Measurements from ENCODE around the gene TNFRSF25. TPM values are rescaled to one million over a fixed set of nuclear protein-coding genes. Genes with fewer than 3 reads are reported as not detected.
A peak's percentile ranks its signal among the peaks of the same experiment; 100 is the strongest.

The TNFRSF25 gene
- total and polyA plus RNA-seq, 2 of the 8 experiments (the other 6 are each of a cell fraction or from before 2014, with no cell fraction given): 10.7 to 19.5 TPM

DNA sequence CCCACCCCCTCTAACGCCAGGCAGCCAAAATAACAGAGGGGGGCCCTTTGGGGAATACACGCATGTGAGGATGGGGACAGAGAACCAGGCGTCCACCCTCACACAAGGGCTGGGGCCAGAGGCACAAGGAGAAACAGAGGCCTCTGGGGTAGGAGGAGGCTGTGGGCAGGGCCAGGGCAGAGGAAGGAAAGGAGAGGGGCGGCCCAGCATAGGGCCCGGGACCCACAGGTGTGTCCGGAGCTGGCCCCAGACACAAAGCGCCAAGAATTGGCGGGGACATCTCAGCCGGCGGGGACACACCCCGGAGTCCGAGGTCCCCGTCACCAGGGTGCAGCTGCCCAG lies 18.8 kb upstream of the TNFRSF25 start:
- no peak overlapping the region for H2AK5ac ChIP-seq (ENCODE audit: low read depth, low read length)
- TF ChIP-seq KDM1A (IDR thresholded peaks at IDR 0.05; ENCODE audit: borderline replicate concordance, low read length): no peak
- no peak for TF ChIP-seq CHD1 (IDR thresholded peaks at IDR 0.05; ENCODE audit: low read depth, low read length)
- no peak for TF ChIP-seq NANOG (IDR thresholded peaks at IDR 0.05; ENCODE audit: insufficient read depth, low read depth, low read length, poor library complexity, severe bottlenecking)
- TF ChIP-seq BCL11A (IDR thresholded peaks at IDR 0.05; ENCODE audit: low read depth in 2 of 2, low read length in 2 of 2): no peak
- TF ChIP-seq KDM5A (IDR thresholded peaks at IDR 0.05; ENCODE audit: low read length): no peak

More for the DNA sequence above, 18.8 kb upstream of the TNFRSF25 start:
- no peak overlapping the region for H2BK15ac ChIP-seq (ENCODE audit: low read length)
- H4K8ac ChIP-seq (ENCODE audit: extremely low read depth, insufficient read depth, low read length): peak overlapping the region; percentile 71; the same call in 1 of the 2 replicates
- peak overlapping the region; percentile 73 for H3K56ac ChIP-seq (replicated peaks; ENCODE audit: insufficient read length, low read depth, low read length)
- no peak overlapping the region for H2BK12ac ChIP-seq (ENCODE audit: low read depth, low read length)
- H3K4me2 ChIP-seq (ENCODE audit: insufficient read depth in 1 of 2, low read depth in 2 of 2, low read length in 2 of 2): peak overlapping the region; percentile 42 to 74
- H2AFZ ChIP-seq (ENCODE audit: low read length): no peak overlapping the region
- peaks cover 5% of the 10 kb centered on the region; the same call in 1 of the 2 replicates for H3K23me2 ChIP-seq (ENCODE audit: low read depth, low read length)
- ChIA-PET POLR2A (ENCODE audit: partially characterized antibody) (interaction anchor here (1.0 kb wide), 1 partner anchor 11 kb away, joined by 3 read pairs; no protein-coding TSS in a partner anchor), CTCF (ENCODE audit: partially characterized antibody) (interaction anchor here (0.9 to 12.0 kb wide), 9 partner anchors 7 to 222 kb away, joined by 3 to 168 read pairs (median 6); no protein-coding TSS in a partner anchor)
- no peak overlapping the region for H2BK120ac ChIP-seq (replicated peaks; ENCODE audit: low read depth, low read length)
- H4K5ac ChIP-seq (ENCODE audit: insufficient read length, low read depth, low read length): no peak overlapping the region
- peak overlapping the region; percentile 54 for H4K91ac ChIP-seq (replicated peaks; ENCODE audit: insufficient read length, low read length)
- peak overlapping the region; percentile 91 for H3K4ac ChIP-seq (replicated peaks; ENCODE audit: insufficient read length, low read depth, low read length)
- WGBS, 2 experiments (ENCODE audit: extremely low coverage in 1 of 2, insufficient coverage in 1 of 2, insufficient read length in 1 of 2, insufficient replicate concordance in 2 of 2, low coverage in 1 of 2, low lambda C conversion rate in 2 of 2, missing lambda C conversion rate in 1 of 2): 20% methylated on average over 13 of the region's 13 CpGs; no CpG with 5 or more reads in 1 of the 2 experiments
- H3K27me3 ChIP-seq (replicated peaks in 1 of 4; ENCODE audit: control insufficient read depth in 3 of 4, extremely low read depth in 1 of 4, insufficient read depth in 3 of 4, low read length in 3 of 4): peaks cover 0 to 2% (median 0%) of the 10 kb centered on the region in 4 experiments; a peak in 3 of 7 replicates
- no peaks in the 10 kb centered on the region for H3K79me2 ChIP-seq (ENCODE audit: control insufficient read depth in 1 of 2, insufficient read depth in 2 of 2, low read length in 2 of 2)
- H3K4me1 ChIP-seq (replicated peaks in 1 of 4; ENCODE audit: control insufficient read depth in 3 of 4, insufficient read depth in 4 of 4, low read length in 3 of 4): peaks cover 0 to 18% (median 10%) of the 10 kb centered on the region in 4 experiments; a peak in 5 of 7 replicates
- H2BK5ac ChIP-seq (ENCODE audit: low read depth, low read length): no peak overlapping the region
- H3K18ac ChIP-seq (ENCODE audit: extremely low read depth, low read length): peak overlapping the region; percentile 38; the same call in 1 of the 2 replicates
- peak overlapping the region in 2 of 4 experiments; percentile 20 to 34; a peak in 2 of 7 replicates for H3K9ac ChIP-seq (replicated peaks in 1 of 4; ENCODE audit: extremely low read depth in 1 of 4, low read depth in 3 of 4, low read length in 3 of 4)
- DNase-seq (ENCODE audit: low read depth in 1 of 2, low spot score in 2 of 2) (no peak), FAIRE-seq (no peak)
- H3K9me3 ChIP-seq (ENCODE audit: insufficient read depth in 2 of 2, low read depth in 1 of 2, low read length in 1 of 2): no peaks in the 10 kb centered on the region
- H4K20me1 ChIP-seq (replicated peaks in 1 of 2; ENCODE audit: control insufficient read depth in 1 of 2, insufficient read depth in 2 of 2, low read length in 2 of 2): peaks cover 2 to 5% of the 10 kb centered on the region in 2 experiments
- no peak overlapping the region for H2BK20ac ChIP-seq (ENCODE audit: low read length)
- H3K27ac ChIP-seq (ENCODE audit: low read depth, low read length): no peak overlapping the region
- H3K23ac ChIP-seq (ENCODE audit: insufficient read length): no peak overlapping the region
- 0 out of 2 replicates have a peak, but pooled peaks cover 2% of the 10 kb centered on the region for H3K79me1 ChIP-seq (ENCODE audit: low read depth, low read length)
- H3K36me3 ChIP-seq (ENCODE audit: control insufficient read depth in 2 of 4, insufficient read depth in 4 of 4, low read length in 3 of 4): no peaks in the 10 kb centered on the region; a peak in 1 of 8 replicates
- peak overlapping the region; percentile 69 to 73 (median 72) for H3K4me3 ChIP-seq (ENCODE audit: extremely low read depth in 1 of 4, insufficient read depth in 2 of 4, low read depth in 3 of 4, low read length in 4 of 4)
- no peak overlapping the region for H3K14ac ChIP-seq (ENCODE audit: insufficient read length)

All from H1 (cell line).